IPS-11a (cell line): ENCODE data around the gene ANK3.

Experiments used
- H3K4me3 ChIP-seq: one replicate; pipeline ENCODE4 v1.5.1; 2013; ENCODE audit warnings: low read depth, low read length, control low read depth

The ANK3 gene

DNA sequence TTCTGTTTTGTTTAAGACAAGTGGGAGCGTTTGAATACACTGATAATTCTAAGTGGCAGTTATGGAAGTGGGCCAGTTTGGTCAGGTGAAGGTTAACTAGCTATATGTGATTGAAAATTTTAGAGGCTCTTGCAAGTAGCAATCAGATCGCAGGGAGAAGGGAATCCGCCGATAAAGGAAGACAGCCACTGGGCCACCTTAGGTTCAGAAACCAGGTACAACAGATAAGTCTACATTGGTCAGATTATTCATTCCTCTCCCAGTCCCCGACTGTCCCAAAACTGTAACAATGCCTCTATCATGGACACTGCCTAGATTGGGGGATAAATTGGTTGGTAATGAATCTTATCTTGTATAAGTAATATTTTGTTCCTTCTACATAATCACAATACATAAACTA, 8.9 kb downstream of the ANK3 start:
- H3K4me3 ChIP-seq: no peak overlapping the region

DNA sequence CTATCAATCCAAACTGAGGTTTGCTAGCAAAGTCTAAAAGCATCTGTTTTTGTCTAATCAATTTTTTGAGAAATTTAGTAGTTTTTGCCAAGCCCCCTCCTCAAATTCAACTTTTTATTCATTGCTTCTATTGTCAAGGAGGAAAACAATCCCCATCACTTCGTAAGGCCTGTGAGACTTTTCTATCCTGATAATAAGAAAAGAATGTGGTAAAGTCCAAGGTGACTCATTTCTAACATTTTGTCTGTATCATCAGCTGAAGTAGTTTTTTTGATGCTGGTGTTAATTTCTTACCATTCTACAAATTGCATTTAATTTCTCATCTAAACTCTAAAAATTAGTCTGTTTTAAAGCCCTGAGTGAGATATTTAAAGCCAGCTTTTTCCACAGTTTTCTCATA, 11.7 kb downstream of the ANK3 start:
- no peak overlapping the region for H3K4me3 ChIP-seq

DNA sequence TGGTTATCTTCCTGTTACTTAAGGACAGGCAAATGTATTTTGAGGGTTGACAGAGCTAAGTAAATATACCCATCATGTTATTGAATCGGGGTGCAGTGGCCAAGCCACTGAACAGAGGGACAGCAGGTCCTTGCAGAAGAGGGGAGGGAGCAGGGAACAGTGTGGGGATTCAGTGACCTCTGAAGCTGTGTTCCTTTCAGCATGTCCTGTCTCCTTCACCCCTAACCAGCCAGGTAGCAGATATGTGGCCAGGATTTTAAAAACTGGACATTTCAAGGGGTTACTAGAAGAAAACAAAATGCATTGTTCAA, 12.7 kb downstream of the ANK3 start:
- H3K4me3 ChIP-seq: no peak overlapping the region

DNA sequence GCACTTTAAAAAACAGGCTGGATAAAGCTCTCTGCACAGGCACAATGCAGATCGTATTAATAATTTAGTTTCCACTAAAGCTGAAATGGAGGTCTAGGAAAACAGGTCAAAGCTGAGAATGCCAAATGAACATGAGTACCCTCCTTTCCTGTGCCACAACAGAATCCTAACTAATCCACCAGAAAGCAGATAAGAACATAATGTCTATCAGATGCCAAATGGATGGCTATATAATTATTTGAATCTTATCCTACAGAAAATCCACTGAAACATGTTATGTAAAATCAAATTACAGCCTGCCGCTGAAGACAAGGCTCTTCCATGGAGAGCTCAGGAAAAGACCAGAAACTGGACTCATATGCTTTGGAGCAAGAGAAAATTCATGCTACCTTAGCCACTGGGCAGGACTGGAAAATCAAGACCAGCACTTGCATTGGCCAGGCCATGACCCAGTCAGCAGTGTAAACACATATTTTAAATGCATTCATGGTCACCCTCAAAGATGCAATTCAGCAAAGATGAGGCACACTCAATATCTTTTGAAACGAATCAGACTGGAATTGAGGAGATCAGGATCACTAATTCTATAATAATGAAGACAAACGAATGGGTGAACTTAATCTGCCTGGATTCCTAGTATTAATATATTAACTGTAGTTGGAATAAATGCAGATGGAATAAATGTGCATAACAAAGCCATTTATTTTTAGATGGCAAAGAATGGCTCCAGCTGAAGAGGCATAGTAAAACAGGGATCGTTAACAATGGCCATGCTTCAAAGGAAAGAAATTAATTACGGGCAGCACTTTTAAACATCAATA, 13.2 kb downstream of the ANK3 start:
- H3K4me3 ChIP-seq: no peak overlapping the region

DNA sequence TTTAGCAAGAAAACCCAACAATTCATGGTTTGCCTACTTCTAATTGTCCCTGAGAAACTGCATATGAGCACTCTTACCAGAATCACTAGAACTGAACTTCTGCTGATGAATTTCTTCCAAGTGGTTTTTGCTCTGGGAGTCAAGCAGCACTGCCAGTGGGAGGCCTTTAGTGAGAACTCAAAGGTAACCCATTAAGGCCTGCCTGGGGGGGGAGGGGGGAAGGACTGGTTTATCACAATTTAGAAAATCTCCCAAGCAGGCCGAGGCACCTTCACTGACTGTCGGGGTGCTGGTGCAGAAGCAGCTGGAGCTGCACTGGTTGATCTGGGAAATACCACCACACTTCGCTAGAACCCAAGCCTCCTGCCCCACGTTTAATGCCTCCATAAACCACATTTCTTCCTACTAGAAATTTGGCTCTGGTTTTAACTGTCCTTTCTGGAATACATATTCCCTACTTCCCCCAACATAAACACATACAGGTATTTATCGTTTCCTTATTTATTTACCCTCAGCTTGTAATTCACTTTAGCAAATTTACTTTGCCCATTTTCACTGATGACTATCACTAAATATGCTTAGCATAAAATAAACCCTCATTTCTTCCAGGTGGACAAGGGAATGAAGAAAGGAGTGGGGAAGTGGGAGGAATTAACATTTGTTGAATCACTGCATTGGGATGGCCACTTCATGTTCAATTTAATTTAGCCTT, 14.2 kb downstream of the ANK3 start:
- H3K4me3 ChIP-seq: no peak overlapping the region

DNA sequence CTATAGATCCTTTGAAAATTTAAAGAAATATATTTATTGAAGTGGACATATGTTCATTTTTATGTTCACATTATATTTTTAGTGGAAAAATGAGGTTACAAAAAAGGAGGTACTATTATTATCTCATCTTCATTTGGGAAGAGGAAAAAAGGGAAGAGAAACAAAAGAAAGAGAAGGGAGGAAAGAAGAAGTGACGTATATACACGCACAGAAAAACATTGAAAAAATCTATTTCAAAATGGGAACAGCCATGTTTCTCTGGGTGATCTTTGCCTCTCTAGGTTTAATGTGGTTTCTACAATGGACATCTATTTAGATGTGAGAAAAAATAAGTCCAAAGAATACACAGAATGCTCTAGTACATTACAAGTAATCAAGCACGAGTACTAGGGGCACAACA, 14.8 kb downstream of the ANK3 start:
- H3K4me3 ChIP-seq: no peak overlapping the region

DNA sequence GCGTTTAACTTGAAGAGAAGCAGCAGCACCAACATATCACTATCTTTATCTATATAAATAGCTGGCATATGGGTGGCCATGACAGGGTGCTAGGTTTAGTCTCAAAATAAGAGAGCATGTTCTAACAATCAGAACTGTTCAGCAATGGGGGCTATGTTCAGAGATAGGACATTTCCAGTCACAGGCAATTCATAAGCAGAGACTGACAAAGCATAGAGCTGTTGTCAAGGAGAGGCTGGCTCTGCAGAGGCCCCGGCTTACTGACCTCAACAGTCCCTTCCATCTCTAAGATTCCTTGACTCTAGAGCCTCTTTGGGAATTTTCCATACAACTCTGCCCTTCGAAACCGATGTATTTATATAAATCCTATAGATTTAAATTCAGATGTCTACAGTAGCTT, 17.2 kb downstream of the ANK3 start:
- no peak overlapping the region for H3K4me3 ChIP-seq

DNA sequence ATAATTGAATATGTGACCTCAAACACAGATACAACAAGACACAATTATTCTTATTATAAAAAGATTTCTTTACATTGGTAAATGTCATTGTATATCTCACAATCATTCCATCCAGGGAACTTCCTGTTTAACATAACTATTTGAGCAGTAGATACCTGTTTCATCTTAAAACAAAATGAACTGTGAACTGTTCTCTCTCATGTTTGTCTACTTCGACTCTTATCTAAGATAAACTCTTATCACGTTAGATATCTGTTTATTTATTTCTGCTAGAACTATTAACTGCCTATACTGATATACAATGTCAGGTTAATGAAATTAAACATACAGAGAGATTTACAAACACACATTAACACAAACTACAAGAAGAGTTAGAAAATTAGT, 20.1 kb downstream of the ANK3 start:
- H3K4me3 ChIP-seq: no peak overlapping the region

DNA sequence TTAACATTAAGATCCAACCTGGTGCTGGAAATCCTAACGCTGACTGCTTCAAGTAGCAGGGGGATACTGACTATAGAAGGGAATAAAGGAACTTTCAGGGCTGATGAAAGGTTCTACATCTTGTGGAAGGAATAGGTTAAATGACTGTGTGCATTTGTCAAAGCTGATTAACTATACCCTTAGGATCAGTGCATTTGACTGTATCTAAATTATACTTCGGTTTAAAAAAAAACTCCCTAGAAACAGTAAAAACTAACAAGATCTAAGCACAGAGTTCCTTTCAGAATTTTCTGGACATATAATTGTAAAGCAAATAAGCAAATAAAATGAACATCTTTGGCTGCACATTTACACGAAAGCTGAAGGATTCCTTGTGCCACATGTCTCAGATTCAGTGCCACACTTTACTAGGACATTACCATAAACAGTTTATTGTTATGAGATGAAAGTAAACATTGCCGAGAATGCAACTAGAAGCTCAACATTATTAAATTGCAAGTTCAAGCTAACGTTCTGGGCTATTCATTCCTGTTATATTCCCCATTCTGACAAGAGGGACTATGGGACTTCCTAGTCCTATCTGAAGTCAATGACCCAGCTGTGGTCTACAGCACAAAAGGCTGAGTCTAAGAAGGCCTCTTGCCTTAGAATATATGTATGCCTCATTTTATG, 20.7 kb downstream of the ANK3 start:
- no peak overlapping the region for H3K4me3 ChIP-seq

DNA sequence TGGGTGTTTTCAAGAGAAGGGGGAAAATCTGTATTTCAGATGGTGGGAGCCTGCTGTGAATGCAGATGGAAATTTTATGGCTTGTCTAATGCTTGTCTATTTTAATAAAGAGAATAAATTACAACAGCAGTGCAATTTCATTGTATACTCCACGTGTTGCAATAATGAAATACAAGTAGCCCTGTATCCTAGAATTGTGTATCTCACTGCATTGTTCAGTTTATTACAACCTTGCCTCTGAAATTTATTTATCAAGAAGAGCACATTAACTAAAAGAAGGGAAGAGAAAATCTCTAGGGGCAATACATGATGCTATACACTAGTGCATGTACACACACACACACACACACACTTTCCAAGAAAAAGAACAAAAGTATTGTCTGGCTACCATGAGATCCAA, 21.8 kb downstream of the ANK3 start:
- H3K4me3 ChIP-seq: no peak overlapping the region

DNA sequence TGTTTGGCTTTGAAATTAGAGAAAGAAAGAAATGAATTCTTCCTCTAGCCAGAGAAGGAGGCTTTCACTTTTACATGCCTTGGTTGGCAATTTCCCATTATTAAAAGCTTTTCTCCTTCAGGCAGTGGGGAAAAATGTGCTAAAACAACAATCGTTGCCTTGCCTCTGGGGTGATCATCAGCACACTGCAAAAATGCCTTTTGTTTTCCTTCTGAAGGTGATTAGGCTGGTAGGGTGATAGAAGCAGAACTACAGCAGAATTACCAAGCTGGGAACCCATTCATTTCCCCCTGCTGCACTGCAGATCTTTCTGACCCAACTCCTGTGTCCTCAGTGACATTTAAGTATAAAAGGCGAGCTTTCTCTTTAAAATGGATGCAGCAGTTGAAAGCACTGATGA, 22.2 kb downstream of the ANK3 start:
- no peak overlapping the region for H3K4me3 ChIP-seq

DNA sequence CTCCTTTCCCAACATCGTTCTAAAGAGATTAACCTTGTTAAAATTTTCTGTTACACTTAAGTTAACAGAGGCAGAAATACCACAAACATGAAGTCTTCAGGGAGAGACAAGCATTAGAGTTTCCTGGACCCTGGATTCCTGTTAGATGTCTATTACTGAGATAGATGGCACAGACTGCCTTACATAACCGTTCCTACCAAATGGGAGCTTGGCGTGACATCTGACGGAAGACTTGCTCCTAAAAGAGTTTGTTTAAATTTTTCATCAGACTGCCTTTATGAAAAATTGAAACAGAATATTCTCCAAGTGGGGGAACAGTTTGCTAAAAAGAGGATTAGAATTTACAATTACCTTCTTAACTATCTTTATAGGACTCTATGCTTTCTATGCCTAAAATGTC, 22.7 kb downstream of the ANK3 start:
- H3K4me3 ChIP-seq: no peak overlapping the region

DNA sequence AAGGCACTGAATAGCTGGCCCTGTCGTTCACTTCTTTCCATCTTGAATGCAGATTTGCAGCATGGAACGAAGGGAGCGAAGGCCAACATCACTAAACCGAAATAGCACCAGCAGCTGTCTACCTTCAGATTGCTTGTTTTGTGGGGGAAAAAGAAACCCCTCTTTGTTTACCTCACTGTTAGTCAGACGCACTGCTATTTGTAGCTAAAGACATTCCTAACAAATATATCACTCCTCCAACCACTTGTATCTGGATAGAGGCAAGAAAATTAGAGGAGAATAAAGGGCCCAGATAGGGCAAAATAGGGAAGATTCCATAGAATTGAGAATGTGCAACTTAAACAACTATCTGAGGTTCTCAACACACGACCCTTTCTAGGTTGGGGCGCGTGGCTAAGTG, 26.5 kb downstream of the ANK3 start:
- no peak overlapping the region for H3K4me3 ChIP-seq

DNA sequence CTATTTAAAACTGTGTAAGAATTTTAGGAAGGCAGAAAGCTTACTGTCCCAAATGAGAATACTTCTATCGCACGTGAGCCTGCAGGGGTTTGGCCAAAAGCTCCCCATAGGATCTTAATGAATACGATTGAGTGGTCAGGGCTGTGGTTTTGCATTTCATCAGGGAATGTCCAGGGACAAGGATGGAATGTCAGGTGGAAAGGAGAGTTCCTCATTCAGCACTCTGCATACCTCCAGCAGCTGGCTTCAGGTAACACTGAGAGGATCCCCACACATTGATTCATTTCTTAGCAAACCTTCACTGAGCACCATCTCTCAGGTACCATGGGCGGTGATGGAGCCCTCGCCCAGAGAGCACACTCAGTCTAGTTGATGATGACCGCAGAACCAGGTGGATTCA, 27.2 kb downstream of the ANK3 start:
- no peak overlapping the region for H3K4me3 ChIP-seq

DNA sequence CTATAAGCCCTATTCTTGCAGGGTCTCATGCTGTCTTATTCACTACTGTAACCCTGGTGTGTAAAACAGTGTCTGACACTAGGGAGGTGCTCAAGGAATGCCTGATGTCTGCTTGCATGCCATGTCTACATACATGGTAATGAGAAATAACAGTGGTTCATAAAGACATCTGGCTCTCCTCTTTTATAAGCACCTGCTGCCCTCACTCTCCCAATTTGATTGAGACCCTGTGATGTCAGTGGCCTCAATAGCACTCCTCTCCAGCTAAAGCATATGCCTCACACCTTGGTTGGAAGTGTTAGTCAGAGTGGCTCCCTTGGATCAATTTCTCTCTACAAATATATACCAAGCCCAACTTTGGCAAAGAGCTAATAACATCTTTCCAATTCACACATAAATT, 30.6 kb downstream of the ANK3 start:
- no peak overlapping the region for H3K4me3 ChIP-seq

DNA sequence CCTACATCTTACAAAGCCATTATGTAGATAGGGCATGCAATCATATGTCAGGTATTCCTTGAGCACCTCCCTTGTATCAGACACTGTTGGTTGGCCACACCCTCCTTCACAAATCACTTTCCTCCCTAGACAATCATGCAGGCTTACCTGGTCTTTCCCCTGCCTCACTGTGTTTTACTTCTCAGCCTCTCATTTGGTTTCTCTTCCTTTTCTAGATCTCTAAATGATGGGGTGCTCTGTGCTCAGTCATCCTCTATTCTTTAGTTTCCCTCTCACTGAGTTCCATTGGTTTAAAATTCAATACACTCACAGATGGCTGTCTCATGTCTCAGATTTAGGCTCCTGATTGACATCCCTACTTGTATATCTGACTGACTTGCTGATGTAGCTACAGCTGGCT, 31.4 kb downstream of the ANK3 start:
- H3K4me3 ChIP-seq: no peak overlapping the region

DNA sequence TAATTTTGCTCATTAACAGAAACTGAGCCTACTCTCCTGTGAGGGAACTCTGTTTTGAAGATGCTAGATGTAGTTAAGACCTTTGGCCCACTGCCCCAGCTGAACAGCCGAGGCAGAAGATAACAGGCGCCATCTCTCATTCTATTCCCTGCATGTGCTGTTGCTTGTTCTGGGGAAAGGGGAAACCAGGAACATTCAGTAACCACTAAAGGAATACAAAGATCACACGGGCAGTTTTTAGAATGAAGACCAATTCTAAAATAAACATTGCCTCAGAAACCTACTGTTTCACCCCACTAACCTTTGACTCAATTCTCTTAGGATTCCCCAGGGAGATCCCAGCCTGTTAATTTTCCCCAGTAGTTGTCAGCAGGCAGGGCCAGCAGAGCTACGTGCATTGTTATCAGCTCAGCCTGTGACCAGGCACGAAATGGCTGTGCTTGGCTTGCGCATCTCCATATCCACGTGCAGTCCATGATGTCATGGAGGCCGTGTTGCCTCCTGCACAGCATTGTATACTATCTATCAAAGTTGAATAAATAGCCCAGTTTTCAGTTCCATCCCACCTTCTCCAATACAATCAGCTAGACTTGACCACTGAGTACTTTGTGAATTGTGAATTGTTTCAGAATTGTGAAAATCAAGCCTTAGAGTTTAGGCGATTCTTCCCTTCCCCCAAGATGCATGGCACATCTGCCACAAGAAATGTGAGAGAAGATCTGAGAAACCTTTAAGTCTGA, 36.0 kb downstream of the ANK3 start:
- H3K4me3 ChIP-seq: no peak overlapping the region

DNA sequence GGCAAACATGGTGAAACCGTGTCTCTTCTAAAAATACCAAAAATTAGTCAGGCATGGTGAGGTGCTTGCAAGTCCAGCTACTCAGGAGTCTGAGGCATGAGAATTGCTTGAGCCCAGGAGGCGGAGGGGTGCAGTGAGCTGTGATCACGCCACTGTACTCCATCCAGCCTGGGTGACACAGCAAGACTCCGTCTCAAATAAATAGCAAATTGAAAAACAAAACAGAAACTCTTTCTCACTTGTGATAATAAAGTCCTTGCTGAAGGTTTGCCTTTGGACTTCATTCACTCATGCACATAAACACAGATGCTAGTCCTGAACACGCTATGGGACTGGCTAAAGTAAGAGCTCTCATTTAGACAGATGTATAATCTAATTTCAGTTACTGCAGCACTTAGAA, 37.6 kb downstream of the ANK3 start:
- no peak overlapping the region for H3K4me3 ChIP-seq

DNA sequence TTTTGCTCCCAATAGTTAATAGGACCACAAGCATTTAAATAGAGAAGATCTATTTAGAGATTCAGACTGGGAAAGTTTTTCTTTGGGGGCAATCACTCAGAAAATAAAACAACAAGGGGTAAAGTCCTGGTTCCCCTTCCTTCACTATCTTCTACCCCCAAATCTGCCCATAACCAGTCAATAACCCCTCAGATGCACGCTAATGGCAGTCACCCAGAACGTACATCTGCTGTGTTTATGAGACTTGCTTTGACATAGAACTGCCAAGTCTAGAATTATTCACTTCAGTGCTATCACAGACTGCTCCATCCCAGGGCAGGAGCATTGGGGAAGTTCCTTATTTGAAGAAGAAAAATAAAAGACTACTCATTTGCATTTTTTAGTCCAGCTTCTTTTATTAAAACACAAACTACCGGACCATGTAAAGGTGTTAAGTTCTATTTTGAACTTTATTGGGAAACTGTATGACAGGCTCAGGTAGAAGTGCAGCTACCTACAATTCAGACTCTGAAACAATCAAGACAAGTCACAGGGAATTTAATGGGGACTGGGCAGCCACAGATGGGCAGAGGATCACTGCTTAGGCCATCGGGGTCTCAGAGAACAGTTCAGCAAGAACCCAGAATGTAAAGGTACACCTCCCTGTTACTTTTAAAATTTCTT, 38.4 kb downstream of the ANK3 start:
- no peak overlapping the region for H3K4me3 ChIP-seq

DNA sequence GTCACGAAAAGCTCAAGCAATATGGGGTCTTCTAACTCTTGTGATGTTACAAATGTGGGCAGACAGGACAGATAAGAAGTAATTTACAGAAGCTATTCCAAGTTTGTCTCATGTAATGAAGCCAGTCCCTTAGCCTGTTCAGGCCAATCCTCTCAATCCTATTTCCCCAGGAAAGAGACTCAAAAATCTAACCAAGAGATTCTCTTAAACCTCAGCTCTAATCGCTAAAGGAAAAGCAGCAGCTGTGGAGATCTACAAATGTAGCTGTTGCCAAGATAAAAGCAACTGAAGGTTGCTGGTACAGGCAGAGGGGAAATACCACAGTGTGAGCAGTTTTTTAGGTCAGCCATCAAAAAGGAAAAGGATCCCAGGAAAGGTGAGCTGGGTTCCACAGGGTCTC, 39.3 kb downstream of the ANK3 start:
- no peak overlapping the region for H3K4me3 ChIP-seq

DNA sequence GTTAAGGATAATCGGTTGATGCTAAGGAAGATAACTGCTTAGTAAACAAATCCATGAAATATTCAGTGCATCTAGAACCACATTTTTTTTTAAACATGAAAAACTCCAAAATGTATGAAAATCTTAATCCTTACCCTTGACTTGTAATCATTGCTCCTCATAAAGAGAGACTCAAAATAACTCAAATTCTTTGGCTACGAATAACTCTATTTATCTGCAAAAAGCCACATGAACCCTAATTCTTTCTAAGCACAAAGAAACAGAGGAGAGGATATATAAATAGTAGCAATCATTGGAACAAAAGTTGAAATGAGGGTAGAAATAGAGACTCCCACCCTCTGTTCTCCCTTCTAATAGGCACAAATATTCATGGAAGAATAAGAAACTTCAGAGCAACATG, 40.2 kb downstream of the ANK3 start:
- no peak overlapping the region for H3K4me3 ChIP-seq
